NCI-H345 (cell line): ENCODE results near the gene DOCK8.

Experiments used
- DNase-seq: peaks from one replicate; lab custom pipeline; 2025; lab: John Stamatoyannopoulos, UW

The DOCK8 gene

DNA sequence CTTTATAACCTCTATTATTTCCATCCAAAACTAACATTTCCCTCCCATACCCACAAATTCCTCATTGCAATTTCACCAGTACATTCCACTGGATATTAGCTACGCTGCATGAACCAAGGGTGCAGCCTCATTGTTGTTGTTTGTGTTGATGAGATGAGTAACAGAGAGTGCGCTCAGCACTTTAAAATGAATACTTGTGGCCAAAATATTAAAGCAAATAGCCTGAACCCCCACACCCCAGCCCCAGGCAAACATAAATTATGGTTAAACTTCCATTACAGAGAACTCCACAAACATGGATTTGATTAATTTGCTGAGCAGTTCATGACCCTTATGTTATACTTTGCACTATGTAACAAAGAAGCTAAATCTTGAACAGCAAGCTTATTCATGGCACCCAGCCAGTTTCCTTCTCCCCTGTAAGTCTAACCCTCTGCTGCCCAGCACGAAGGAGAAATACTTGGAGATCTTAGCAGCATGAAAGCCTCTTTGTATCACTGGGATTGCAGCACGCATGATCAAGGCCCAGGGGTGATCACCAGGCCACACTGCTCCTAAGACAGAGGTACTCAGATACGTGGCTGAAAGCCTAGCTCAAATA lies 205.0 kb downstream of the DOCK8 start:
- DNase-seq = no peak

DNA sequence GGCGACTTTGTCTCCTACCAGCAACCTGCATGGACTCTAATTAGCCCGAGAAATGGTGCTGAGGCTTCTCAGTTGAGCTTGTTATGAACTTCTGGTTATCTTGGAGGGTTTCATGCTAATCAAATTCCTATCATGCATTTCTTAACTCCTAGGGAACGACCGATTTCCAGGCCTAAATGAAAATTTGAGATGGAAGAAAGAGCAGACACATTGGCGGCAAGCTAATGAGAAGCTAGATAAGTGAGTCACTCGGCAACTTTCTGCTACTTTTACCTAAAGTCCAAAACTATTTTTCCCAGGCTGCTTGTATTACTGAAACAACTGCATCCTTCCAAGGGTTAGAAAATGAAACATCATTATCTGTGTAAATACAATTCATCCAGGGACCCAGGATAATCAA lies 207.2 kb downstream of the DOCK8 start:
- no peak for DNase-seq

DNA sequence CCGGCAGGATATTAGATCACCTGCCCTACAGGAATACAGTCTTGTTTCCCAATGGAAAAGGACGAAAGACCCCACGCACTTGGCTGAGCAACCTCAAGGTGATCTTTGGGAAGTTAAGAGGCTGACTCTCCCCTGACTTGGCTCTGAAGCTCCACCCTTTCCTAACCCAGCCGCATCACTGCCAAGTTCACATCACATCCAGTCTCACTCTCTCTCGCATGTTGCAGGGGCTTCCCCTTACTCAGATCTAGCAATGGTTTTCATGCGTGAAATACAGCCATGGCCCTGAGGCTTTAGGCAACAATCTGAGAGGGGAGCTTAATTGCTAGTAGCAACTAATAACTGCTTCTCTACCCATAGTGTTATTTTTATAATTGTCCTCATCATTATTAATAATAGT lies 211.6 kb downstream of the DOCK8 start:
- DNase-seq = no peak

DNA sequence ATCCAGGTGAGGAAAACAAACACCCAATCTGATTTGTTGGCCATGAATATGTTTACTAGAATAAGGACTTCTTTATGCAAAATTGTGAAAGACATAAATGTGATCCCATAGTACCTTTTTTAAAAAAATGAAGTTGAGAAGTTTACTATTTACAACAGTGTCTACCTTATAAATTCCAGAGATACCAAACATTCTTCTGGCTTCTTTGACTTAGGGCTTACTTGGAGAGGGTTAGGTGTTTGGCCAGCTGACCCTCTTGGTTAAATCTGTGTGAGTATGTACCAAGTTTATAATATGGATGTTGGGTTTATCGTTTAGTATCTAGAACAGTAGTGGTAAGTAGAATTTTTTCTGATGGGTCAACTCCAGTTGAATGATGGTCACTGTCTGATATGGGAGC lies 212.3 kb downstream of the DOCK8 start:
- DNase-seq = no peak

DNA sequence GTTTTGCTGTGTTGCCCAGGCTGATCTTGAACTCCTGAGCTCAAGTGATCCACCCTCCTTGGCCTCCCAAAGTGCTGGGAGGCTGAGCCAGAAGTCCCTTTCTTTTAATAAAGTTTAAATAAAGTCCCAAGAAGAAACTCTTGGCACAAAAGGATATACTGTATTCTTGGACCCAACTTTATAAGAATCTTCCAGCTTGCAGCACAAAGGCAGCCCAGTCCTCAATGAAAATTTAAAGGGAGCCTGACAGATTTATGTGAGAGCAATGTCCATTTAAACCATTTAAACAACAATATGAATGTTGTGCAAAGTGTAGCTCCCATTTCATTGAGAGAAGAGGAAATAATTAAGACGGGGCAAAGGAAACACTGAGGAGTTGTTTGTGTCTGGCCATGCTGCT lies 217.0 kb downstream of the DOCK8 start:
- DNase-seq = no peak

DNA sequence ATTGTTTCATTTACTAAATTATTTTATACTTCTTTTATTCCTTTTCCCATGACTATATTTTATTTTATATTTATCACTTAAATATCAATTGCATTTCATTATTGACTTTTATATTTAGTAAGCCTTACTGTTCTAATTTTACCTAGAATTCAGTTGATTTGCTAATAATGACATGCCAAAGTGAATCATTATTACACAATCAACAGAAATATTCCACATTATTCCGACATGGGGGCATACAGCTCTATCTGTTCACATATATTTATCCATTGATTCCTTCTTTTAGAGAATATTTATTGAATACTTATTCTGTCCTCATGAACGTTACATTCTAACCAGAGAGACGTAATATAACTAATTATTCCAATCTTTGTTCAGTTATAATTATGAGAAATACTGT lies 221.8 kb downstream of the DOCK8 start:
- no peak for DNase-seq

DNA sequence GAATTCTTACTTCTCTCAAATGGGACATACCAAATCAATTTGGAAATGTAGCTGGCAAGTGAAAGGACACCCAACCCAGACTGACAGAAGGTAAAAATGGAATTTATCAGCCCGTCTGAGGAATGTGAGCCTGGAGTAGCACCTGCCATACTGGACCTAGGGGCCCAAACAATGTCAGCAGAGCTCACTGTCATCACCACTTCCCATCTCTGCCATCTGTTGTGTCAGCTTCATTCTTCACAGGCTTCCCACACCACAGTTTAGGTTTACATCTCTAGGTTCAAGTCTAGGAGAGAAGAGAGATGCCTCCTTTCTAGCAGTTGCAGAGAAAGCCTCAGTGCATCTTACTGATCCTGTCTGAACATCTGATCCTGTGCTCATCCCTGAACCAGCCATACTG lies 222.4 kb downstream of the DOCK8 start:
- no peak for DNase-seq

DNA sequence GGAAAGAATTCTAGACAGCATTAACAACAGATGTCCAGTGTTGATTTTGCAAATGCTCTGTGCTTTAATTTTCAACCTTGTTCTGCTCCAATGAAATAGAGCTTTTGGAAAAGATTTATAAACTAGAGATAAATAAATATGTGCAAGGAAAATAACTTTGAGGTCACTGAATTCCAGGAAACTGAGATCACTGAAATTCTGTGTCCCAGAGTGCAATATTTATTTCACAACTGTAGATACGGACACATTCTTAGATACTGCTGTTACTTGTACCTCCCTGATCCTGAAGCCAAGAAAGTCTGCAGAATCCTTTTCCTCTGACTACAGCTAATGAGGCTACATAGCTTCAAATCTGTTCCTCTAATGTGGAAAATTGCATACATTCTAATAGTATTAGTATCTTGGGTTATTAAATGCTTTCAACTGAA lies 222.9 kb downstream of the DOCK8 start:
- no peak for DNase-seq

DNA sequence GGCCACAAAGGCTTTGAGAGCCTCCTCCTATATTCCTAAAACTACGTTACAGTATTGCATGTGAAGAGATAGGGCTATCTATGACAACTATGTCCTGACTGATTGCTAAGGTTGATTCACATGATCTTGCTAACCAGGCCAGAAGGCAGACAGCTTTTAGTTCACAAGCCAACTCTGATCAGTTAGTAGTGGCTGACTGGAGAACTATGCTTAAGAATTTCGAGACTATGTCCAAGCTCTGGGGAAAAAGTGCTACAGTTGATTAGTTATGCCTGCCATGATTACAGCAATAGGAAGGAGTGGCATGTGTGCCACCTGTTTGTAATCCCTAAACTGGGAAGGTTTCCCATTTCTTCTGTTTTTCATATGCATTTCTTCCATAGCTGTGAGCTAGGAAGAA lies 223.4 kb downstream of the DOCK8 start:
- no peak for DNase-seq

DNA sequence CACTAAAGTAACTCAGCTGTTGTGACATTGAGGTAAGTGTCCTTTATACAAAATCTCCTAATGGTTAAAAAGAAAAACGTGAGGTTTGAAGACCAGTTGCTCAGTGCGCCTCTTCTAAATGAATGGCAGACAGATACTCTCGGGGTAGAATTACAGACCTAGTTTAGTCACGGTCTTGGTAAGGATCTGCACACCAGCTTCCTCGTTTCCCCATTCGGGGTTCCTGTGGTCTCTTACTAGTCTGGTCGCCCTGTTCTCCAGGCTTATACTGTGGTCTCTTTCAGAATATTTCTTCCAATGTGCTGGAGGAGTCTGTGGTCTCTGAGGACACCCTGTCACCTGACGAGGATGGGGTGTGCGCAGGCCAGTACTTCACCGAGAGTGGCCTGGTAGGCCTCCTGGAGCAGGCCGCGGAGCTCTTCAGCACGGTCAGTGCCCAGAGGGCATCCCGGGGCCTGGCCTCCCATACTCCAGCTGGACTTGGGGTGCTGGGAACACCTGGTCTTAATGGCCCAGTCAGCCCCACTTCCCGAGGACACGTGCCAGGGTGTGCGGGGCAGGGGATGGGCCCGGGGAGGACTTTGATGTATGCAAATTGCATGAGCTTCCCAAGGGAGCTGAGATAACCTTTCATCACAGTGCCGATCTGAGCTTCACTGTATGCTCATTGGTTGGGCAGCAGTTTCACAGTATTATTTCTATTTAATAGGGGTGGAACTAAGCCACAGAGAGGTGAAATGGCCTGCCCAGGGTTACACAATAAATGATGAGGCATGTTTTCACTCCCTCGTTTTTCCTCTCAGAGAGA lies 224.5 kb downstream of the DOCK8 start:
- no peak for DNase-seq

DNA sequence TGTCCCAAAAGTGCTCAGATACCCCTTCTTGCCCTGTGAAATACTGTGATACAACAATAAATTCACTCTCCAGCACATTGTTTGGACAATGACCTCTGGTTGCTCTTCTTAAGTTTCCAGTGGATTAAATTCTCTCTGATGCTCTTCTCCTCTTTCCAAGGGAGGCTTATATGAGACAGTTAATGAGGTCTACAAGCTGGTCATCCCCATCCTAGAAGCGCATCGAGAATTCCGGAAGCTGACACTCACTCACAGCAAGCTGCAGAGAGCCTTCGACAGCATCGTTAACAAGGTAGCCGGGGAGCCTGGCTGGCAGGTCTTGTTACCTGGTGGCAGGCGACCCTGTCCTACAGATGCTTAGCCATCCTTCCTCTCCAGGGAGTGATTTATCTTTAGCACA lies 226.5 kb downstream of the DOCK8 start:
- DNase-seq = no peak

DNA sequence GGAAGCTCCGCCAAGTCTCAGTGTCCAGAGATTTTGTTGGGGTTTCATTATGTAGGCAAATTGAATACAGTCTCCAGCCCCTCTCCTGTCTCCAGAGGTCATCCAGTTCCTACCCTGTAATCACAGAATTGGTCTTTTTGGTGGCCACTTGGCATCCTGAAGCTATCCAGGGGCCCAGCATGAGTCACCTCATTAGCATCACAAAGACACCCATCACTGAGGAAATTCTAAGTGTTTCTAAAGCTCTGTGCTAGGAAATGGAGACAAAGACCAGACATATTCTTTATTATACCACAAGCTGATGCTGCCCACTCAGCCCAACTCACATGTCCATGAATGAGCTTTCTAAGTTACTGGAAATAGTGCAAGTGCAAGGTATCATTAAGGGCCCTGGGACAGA lies 229.9 kb downstream of the DOCK8 start:
- no peak for DNase-seq

DNA sequence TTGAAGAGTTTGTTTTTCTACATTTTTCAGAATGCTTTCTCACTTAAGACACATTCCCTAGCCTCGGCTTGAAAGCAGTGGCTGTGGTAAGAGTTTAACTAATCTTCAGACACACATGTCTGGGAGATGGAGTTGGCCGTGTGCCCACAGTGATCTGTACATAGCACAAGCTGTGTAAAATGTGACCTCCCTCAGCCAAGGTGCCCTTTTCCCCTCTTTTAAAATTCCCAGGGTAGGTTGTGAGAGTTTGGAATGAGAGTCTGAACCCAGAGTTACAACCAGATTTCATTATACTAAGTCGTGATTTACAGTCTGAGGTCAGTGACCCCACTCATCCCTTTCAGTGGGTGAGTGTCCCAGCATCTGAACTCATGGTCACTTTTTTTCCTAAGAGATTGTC lies 230.4 kb downstream of the DOCK8 start:
- DNase-seq = no peak

DNA sequence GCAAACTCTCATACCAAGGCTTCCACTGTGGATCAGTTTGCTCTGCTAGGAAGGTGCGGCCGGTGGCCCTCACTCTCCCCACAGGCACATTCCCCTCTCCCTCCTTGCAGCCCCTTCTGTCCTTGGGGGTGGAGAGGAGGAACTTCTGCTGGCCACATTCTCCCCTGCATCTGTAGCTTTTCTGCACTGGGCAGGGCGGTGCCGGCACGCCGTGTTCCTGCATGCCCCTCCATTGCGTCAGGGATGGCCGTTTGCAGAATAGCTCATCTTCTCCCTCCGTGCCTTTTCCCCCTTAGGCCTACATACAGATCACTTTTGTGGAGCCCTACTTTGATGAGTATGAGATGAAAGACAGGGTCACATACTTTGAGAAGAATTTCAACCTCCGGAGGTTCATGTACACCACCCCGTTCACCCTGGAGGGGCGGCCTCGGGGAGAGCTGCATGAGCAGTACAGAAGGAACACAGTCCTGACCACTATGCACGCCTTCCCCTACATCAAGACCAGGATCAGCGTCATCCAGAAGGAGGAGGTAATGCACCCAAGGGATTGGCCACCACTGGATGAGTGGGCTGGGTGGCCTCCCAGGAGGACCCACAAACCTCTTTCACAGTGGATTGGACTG lies 231.5 kb downstream of the DOCK8 start:
- no peak for DNase-seq

DNA sequence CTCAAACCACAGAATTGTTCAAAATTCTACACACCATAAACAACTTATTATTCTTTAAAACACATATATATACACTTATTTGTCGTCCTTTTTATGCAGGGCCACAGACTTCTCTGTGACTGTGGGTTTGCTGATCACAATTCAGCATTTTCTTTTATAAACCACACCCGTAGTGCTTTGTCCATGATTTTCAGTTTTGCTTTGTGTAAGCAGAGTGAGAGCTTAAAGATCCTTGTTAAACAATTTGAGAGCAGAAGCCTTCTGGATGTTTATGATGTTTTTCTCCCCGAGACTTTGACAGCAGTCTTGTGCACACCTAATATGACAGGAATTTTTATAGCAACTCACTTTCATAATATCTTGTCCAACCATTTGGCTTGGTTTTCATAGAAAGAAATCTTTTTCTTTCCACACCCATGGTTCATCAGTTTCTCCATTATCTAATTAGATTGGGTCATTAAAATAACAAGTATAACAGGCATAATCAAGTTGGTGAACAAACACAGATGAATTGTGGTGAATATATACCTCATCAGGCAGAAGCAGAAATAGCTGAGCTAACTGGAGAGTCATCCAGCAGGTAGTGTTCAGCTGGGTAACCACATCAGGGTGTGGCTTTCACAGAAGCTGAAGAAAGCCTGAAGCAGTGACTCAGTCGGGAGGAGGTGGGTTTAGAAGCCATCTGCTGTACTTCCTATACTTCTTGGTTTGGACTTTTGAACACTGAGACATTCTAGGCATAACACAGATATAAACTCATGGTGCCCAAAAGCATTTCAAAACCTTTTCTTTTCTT lies 232.8 kb downstream of the DOCK8 start:
- DNase-seq = no peak

DNA sequence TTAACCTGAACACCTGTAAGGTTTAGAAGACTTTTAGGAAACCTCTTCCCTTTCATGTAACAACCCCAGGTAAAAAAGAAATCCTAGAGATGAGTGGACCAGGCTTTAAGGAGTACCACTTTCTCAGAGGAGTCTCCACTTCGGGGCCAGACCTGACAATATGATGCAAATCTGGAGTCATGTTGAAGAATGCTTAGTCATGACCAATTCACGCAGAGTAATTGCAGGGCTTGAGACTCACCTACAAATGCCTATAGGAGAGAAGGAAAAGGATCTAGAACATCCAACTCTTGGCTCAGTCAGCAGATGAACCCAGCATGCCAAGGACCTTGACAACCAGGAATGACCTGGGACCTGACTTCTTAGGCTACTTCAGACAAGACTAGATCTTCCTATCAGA lies 235.4 kb downstream of the DOCK8 start:
- DNase-seq = no peak

DNA sequence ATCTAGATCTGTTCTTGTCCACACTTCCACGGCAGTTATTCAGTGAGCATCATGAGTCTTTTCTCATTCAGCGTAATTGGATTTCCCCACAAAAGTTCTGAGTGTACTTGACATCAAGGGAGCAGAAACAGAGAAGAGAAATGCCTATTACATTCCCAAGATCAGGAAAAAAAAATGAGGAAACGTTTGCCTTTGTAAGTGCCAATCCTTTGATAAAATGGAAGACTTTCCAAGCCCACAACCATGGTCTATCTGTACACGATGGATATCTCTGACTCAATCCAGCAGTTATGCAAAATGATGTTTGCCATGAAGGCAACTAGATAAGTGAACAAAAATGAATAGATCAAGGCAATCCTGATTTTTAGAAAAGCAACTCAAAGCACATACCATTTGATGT lies 235.9 kb downstream of the DOCK8 start:
- DNase-seq = no peak

DNA sequence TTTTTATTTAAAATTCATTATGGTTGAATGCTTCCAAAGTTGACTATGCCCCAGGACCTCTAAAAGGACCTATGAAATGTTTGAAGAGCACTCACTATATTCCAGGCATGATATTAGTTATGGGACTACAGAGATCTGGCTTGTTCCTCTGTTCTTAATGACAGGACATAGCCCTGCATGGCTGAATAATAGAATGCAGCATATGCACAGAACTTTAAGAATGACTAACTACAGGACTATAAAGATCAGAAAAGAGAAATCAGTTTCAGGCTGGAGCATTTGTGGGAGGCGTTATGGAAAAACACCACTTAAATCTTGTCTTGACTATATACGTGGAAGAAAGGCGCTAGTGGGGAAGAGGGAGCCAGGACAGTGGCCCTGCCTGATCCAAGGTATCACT lies 239.2 kb downstream of the DOCK8 start:
- no peak for DNase-seq

DNA sequence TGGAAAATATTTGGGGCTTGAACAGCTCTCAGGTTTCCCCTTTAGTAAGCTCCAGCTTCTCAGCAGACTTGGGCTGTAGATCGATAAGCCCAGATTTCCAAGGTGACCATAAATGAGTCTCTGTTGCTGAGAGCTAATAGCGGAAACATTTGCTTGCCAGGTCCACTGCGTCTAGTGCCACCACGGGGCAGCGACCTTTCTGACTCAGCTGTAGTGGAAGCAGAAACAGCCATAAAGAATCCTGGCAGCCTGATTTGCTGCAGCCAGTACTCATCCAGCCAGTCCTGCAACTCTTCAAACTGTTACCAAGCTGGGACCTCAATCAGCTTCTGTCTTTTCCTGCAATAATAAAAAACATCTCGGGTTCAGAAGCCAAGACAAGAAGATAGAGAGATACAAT lies 241.7 kb downstream of the DOCK8 start:
- DNase-seq = no peak

DNA sequence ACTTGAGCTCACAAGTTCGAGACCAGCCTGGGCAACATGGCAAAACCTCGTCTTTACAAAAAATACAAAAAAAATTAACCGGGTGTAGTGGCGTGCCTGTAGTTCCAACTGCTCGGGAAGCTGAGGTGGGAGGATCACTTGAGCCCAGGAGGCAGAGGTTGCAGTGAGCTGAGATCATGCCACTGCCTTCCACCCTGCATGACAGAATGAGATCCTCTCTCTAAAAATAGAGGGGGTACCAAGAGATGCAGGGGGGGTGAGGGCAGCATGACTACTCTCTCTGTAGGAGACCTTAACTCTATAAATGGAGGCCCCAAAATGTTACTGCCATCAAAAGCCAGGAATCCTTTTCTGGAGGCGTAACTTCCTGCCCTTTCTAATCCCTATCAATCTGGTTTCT lies 243.9 kb downstream of the DOCK8 start:
- no peak for DNase-seq

DNA sequence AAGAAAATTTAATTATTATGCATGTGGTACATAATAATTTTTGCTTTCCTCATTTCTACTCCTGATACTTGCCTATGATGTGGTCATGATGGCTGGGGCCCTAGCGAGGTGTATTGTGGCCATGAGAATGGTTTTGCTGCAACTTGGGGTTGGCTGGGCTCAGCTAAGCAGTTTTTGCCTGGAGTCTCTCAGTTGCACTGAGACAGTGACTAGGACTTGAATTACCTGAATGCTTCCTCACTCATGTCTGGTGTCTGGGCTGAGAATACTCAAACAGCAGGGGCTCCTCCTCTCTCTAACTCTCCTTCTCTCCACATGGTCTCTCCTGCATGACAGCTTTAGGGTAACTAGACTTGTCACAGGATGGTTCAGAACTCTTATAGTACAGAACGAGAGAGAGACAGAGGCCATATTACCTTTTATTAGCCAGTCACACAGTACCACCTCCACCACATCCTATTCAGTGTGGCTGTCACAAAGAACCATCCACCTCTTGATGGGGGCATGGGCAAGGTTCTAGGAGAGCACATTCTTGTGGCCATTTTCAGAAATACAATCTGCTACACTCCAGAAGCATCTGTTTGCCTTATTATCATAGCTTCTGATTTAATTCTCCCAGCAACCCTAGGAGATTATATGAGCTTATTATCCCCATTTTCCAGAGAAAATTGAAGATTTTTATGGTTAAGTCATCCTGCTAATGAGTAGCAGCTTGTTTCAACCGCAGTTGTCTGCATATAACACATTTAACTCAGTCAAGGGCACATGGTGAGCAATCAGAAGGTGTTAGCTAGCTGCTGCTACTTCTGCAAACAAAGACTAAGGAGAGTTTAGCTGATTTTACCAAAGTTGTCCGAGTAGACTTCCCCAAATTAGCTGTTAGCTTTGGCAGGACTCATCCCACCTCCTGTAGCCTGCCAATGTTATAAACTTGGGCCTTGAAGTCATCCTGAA lies 245.1 kb downstream of the DOCK8 start:
- DNase-seq = no peak

DNA sequence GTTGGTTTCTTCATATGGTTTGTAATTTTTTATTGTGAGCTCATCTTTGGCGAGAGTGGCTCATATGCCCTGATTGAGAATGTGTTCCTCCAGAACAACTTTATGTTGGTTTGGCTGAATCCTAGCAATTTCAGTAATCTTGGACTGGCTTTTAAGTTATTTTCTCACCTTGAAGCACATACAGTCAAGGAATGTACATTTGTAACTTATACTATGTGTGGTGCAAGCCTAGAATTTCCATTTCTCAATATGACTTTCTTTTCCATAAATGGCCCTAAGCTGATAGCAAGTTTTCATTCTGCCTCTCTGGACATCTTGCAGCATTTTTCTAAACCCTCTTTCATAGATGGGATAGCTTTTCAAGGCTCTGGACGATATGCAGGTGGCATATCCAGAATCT lies 247.5 kb downstream of the DOCK8 start:
- no peak for DNase-seq
